ENCODE results near the gene PTGER3.

Gene PTGER3

DNA sequence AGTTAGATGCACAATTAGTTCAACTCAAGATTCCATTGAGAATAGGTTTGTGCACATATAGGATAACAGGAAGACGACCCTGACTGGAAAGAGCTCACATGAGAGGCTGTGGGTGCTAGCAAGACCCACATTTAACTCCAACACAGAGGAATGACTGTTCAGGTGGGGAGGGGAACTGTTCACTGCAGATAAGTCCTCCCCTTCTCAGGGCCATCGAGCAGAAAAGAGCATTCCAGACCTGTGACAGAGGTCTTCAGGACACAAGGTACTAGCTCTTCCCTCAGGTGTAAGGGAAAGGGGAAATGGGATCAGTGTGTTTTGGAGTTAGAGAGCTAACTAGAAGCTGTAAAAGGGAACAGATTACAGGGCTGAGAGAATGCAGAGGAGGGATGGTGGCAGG lies 8.7 kb downstream of the PTGER3 start:
- no peak overlapping the region for H3K27ac Mint-ChIP-seq
- peaks cover 51% of the 10 kb centered on the region for H3K27me3 Mint-ChIP-seq

GRCh38 chr1:71037829-71038620 lies 9.6 kb downstream of the PTGER3 start:
- Mint-ChIP-seq H3K9me3 (no peaks in the 10 kb centered on the region), H3K27ac (no peak overlapping the region), H3K4me3 (no peak overlapping the region), H3K27me3 (peaks cover 51% of the 10 kb centered on the region), H3K36me3 (ENCODE audit: low read depth) (no peaks in the 10 kb centered on the region), H3K4me1 (ENCODE audit: low read depth) (peaks cover 8% of the 10 kb centered on the region)
- DNase-seq: no peak

More for the DNA sequence above, 8.7 kb downstream of the PTGER3 start:
- peaks cover 8% of the 10 kb centered on the region for H3K4me1 Mint-ChIP-seq (ENCODE audit: low read depth)
- H3K36me3 Mint-ChIP-seq (ENCODE audit: low read depth): no peaks in the 10 kb centered on the region
- DNase-seq: no peak
- H3K9me3 Mint-ChIP-seq: no peaks in the 10 kb centered on the region
- H3K4me3 Mint-ChIP-seq: no peak overlapping the region

DNA sequence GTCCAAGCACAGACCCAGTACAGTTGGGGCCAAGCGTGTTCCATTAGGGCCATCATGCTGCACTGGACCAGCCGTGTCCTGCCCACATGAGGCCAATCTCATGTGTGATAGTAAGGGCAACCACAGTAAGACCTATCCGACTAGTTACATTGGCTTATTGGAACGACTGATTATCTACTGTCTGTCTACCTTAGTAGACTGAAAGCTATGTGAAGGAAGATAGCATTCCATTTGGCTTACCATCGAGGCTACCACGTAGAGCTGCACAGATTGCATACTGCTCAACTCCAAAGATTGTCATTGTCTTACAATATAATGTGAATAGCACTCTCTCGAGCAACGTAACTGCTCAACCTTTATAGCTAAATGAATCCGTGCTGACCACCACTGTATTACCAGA lies 10.6 kb downstream of the PTGER3 start:
- Mint-ChIP-seq H3K4me1 (ENCODE audit: low read depth) (peaks cover 8% of the 10 kb centered on the region), H3K27me3 (peaks cover 50% of the 10 kb centered on the region), H3K9me3 (no peaks in the 10 kb centered on the region), H3K36me3 (ENCODE audit: low read depth) (no peaks in the 10 kb centered on the region), H3K4me3 (no peak overlapping the region), H3K27ac (no peak overlapping the region)
- no peak for DNase-seq

DNA sequence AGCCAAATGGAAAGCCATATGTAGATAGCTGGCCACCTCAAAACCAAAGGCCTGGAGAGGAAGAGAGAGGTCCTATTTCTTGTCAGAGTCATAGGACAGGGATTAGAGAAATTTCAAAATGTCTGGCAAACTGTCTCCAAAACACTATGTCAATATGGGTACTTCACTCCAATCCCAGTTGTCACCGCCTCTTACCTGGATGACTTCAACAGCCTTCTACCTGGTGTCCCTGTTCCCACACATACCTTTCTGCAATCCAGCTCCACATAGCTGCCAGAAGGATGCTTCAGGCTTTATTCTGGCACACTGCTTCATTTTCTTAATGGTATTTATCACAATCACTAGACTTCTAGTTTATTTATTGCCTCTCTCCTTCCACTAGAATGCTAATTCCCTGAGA lies 14.5 kb downstream of the PTGER3 start:
- H3K27me3 Mint-ChIP-seq: peaks cover 35% of the 10 kb centered on the region
- no peak for DNase-seq
- H3K36me3 Mint-ChIP-seq (ENCODE audit: low read depth): no peaks in the 10 kb centered on the region

GRCh38 chr1:71031426-71031825 lies 16.2 kb downstream of the PTGER3 start:
- Mint-ChIP-seq H3K9me3 (no peaks in the 10 kb centered on the region), H3K4me1 (ENCODE audit: low read depth) (no peaks in the 10 kb centered on the region), H3K27ac (no peak overlapping the region), H3K36me3 (ENCODE audit: low read depth) (no peaks in the 10 kb centered on the region), H3K27me3 (peaks cover 36% of the 10 kb centered on the region), H3K4me3 (no peak overlapping the region)
- DNase-seq: no peak

More for the DNA sequence above, 14.5 kb downstream of the PTGER3 start:
- Mint-ChIP-seq H3K27ac (no peak overlapping the region), H3K4me1 (ENCODE audit: low read depth) (peaks cover 5% of the 10 kb centered on the region), H3K9me3 (no peaks in the 10 kb centered on the region), H3K4me3 (no peak overlapping the region)

DNA sequence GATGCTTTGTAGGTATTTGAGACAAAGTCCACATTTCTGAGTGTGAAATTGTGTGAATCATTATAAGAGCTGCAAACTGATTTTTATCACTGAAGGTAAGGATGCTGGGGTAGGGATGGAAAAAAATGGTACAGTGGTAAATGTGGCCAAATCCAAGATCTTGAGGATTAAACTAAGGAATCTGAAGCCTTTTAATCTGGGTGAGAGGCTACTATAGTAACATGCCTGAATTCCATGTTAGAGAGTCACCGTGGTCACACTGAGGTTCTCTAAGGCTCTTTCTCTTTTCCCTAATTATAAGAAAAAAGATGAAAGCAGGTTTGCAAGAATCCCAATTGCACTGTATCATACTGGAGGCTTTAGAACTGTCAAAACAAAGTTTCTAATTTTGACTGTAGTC lies 17.6 kb downstream of the PTGER3 start:
- Mint-ChIP-seq H3K4me3 (no peak overlapping the region), H3K4me1 (ENCODE audit: low read depth) (no peaks in the 10 kb centered on the region), H3K27ac (no peak overlapping the region), H3K27me3 (peaks cover 25% of the 10 kb centered on the region), H3K9me3 (no peaks in the 10 kb centered on the region), H3K36me3 (ENCODE audit: low read depth) (no peaks in the 10 kb centered on the region)
- no peak for DNase-seq

GRCh38 chr1:71028981-71029380 lies 18.6 kb downstream of the PTGER3 start:
- no peaks in the 10 kb centered on the region for H3K36me3 Mint-ChIP-seq (ENCODE audit: low read depth)
- H3K9me3 Mint-ChIP-seq: no peaks in the 10 kb centered on the region
- DNase-seq: no peak
- no peak overlapping the region for H3K27ac Mint-ChIP-seq
- peaks cover 25% of the 10 kb centered on the region for H3K27me3 Mint-ChIP-seq
- no peak overlapping the region for H3K4me3 Mint-ChIP-seq
- no peaks in the 10 kb centered on the region for H3K4me1 Mint-ChIP-seq (ENCODE audit: low read depth)

GRCh38 chr1:71027991-71028390 lies 19.6 kb downstream of the PTGER3 start:
- Mint-ChIP-seq H3K4me3 (no peak overlapping the region), H3K9me3 (no peaks in the 10 kb centered on the region)

GRCh38 chr1:71026093-71026492 lies 21.5 kb downstream of the PTGER3 start:
- Mint-ChIP-seq H3K4me1 (ENCODE audit: low read depth) (no peaks in the 10 kb centered on the region), H3K9me3 (no peaks in the 10 kb centered on the region), H3K36me3 (ENCODE audit: low read depth) (no peaks in the 10 kb centered on the region), H3K27me3 (peaks cover 16% of the 10 kb centered on the region), H3K4me3 (no peak overlapping the region), H3K27ac (no peak overlapping the region)
- no peak for DNase-seq

More at GRCh38 chr1:71027991-71028390, 19.6 kb downstream of the PTGER3 start:
- H3K36me3 Mint-ChIP-seq (ENCODE audit: low read depth): no peaks in the 10 kb centered on the region
- peaks cover 25% of the 10 kb centered on the region for H3K27me3 Mint-ChIP-seq
- H3K27ac Mint-ChIP-seq: no peak overlapping the region
- DNase-seq: no peak
- H3K4me1 Mint-ChIP-seq (ENCODE audit: low read depth): no peaks in the 10 kb centered on the region

DNA sequence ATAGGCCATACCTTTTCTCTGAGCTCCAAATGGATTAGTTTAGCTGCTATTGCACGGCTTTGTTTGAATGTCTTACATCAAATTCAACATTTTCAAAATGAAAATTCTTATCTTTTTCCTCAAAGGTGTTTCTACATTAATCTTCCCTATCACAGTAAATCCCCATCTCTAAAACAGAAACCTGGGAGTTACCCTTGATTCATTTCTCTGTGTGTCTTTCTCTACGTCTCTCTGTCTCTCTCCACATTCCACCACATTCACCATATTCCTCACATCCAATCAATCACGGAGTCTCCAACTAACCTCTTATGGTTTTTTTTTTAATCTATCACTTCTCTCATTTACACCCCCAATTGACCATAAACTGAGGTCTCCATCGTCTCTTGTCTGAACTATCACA lies 24.1 kb downstream of the PTGER3 start:
- H3K27me3 Mint-ChIP-seq: peaks cover 7% of the 10 kb centered on the region
- H3K4me1 Mint-ChIP-seq (ENCODE audit: low read depth): no peaks in the 10 kb centered on the region
- H3K4me3 Mint-ChIP-seq: no peak overlapping the region
- H3K9me3 Mint-ChIP-seq: no peaks in the 10 kb centered on the region
- no peak for DNase-seq
- H3K27ac Mint-ChIP-seq: no peak overlapping the region
- H3K36me3 Mint-ChIP-seq (ENCODE audit: low read depth): no peaks in the 10 kb centered on the region

GRCh38 chr1:71019233-71019969 lies 28.2 kb downstream of the PTGER3 start:
- Mint-ChIP-seq H3K27me3 (peaks cover 10% of the 10 kb centered on the region), H3K27ac (no peak overlapping the region), H3K4me1 (ENCODE audit: low read depth) (no peaks in the 10 kb centered on the region), H3K36me3 (ENCODE audit: low read depth) (no peaks in the 10 kb centered on the region), H3K4me3 (no peak overlapping the region), H3K9me3 (no peaks in the 10 kb centered on the region)
- DNase-seq: no peak

GRCh38 chr1:71018791-71019190 lies 28.8 kb downstream of the PTGER3 start:
- peaks cover 10% of the 10 kb centered on the region for H3K27me3 Mint-ChIP-seq
- no peaks in the 10 kb centered on the region for H3K4me1 Mint-ChIP-seq (ENCODE audit: low read depth)
- H3K27ac Mint-ChIP-seq: no peak overlapping the region
- DNase-seq: no peak
- no peaks in the 10 kb centered on the region for H3K36me3 Mint-ChIP-seq (ENCODE audit: low read depth)
- H3K9me3 Mint-ChIP-seq: no peaks in the 10 kb centered on the region
- H3K4me3 Mint-ChIP-seq: no peak overlapping the region

GRCh38 chr1:71015745-71016144 lies 31.9 kb downstream of the PTGER3 start:
- peaks cover 10% of the 10 kb centered on the region for H3K27me3 Mint-ChIP-seq
- no peak overlapping the region for H3K27ac Mint-ChIP-seq
- no peaks in the 10 kb centered on the region for H3K4me1 Mint-ChIP-seq (ENCODE audit: low read depth)
- no peak for DNase-seq
- no peak overlapping the region for H3K4me3 Mint-ChIP-seq
- no peaks in the 10 kb centered on the region for H3K36me3 Mint-ChIP-seq (ENCODE audit: low read depth)
- H3K9me3 Mint-ChIP-seq: no peaks in the 10 kb centered on the region

DNA sequence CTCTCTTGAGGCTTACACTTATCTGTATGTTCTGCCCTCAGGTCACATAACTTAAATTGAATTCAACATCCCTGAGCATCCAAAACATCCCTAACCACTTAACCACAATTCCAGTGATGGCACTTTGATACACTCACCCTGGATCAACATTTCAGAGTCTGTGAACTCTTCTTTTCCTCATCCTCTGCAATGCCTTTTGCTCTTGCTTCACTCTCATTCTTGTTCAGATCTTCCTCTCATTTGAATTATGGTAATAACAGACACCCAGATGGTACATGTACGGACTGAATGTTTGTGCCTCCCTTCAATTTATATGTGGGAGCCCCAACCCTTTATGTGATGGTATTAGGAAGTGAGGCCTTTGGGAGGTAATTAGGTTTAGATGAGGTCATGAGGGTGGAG lies 33.4 kb downstream of the PTGER3 start:
- Mint-ChIP-seq H3K4me3 (no peak overlapping the region), H3K9me3 (no peaks in the 10 kb centered on the region), H3K27ac (no peak overlapping the region), H3K4me1 (ENCODE audit: low read depth) (no peaks in the 10 kb centered on the region), H3K36me3 (ENCODE audit: low read depth) (no peaks in the 10 kb centered on the region), H3K27me3 (peaks cover 10% of the 10 kb centered on the region)
- DNase-seq: no peak

Data from activated T-cell treated with anti-CD3 and anti-CD28 coated beads, Interleukin-2, amount 50 U/mL, for 24 hours (primary cell).